HepG2 (cell line): ENCODE results near the gene SLC35B2. TPM values are rescaled to one million over a fixed set of nuclear protein-coding genes. Genes with fewer than 3 reads are reported as not detected.

ENCODE experiments used
- ARID5B ChIP-seq: IDR thresholded peaks from 2 replicates; pipeline ENCODE4 v1.4.0; 2020; ENCODE audit warnings: mild to moderate bottlenecking, missing genetic modification reagents
- ARNTL ChIP-seq: sonication (generic); formaldehyde crosslinking; IDR thresholded peaks from 2 replicates; pipeline ENCODE4 v1.4.0; 2020; ENCODE audit warnings: mild to moderate bottlenecking, missing genetic modification reagents
- ATF1 ChIP-seq: IDR thresholded peaks from 2 replicates; pipeline ENCODE4 v1.6.1; 2016; ENCODE audit warnings: mild to moderate bottlenecking, control low read depth
- E2F1 ChIP-seq: sonication (generic); formaldehyde crosslinking; IDR thresholded peaks from 2 replicates; pipeline ENCODE4 v1.5.0; 2020; ENCODE audit warnings: missing genetic modification reagents
- HIVEP1 ChIP-seq: sonication (generic); formaldehyde crosslinking; IDR thresholded peaks from 2 replicates; pipeline ENCODE4 v1.4.0; 2020; ENCODE audit warnings: mild to moderate bottlenecking, missing genetic modification reagents
- HNRNPLL ChIP-seq: fragments of 200-400 bp; formaldehyde crosslinking; IDR thresholded peaks from 2 replicates; pipeline ENCODE4 v1.6.1; 2017; ENCODE audit warnings: mild to moderate bottlenecking, low read depth, low read length; ENCODE audit not compliant: poor library complexity, severe bottlenecking
- HOMEZ ChIP-seq: IDR thresholded peaks from 2 replicates; pipeline ENCODE4 v1.6.1; 2016; ENCODE audit warnings: low read depth
- KLF11 ChIP-seq: IDR thresholded peaks from 2 replicates; pipeline ENCODE4 v1.6.1; 2016; ENCODE audit warnings: missing compliant biosample characterization
- RXRB ChIP-seq: IDR thresholded peaks from 2 replicates; pipeline ENCODE4 v1.6.1; 2016; ENCODE audit warnings: borderline replicate concordance, missing genetic modification reagents, missing compliant biosample characterization
- SRSF1 ChIP-seq: fragments of 200-400 bp; formaldehyde crosslinking; optimal IDR thresholded peaks from 2 replicates; pipeline ENCODE3; 2017; ENCODE audit warnings: mild to moderate bottlenecking, low read depth, low read length, moderate library complexity
- SRSF4 ChIP-seq: fragments of 200-400 bp; formaldehyde crosslinking; IDR thresholded peaks from one replicate; pipeline ENCODE4 v1.6.1; 2018; ENCODE audit warnings: mild to moderate bottlenecking, low read depth, low read length, moderate library complexity; ENCODE audit not compliant: poor library complexity, severe bottlenecking
- YEATS4 ChIP-seq: sonication (generic); formaldehyde crosslinking; IDR thresholded peaks from 2 replicates; pipeline ENCODE4 v1.4.0; 2020; ENCODE audit warnings: missing genetic modification reagents, borderline replicate concordance
- ZBTB43 ChIP-seq: sonication (generic); formaldehyde crosslinking; conservative IDR thresholded peaks from 2 replicates; pipeline ENCODE4 v1.4.0; 2020; ENCODE audit warnings: missing genetic modification reagents
- ZFY ChIP-seq: sonication (generic); formaldehyde crosslinking; IDR thresholded peaks from 2 replicates; pipeline ENCODE4 v1.4.0; 2020; ENCODE audit warnings: missing genetic modification reagents
- ZNF503 ChIP-seq: sonication (generic); formaldehyde crosslinking; IDR thresholded peaks from 2 replicates; pipeline ENCODE4 v1.4.0; 2020; ENCODE audit warnings: missing genetic modification reagents
- ZNF556 ChIP-seq: sonication (generic); formaldehyde crosslinking; IDR thresholded peaks from 2 replicates; pipeline ENCODE4 v1.4.0; 2020; ENCODE audit warnings: mild to moderate bottlenecking, missing genetic modification reagents, borderline replicate concordance
- polyA plus RNA-seq, 8 experiments: library from polyadenylated mRNA; depleted of rRNA in 3 of 8; stranded (reverse) in 7 of 8; unstranded in 1 of 8; fragments of >200 nt; fragmentation: Illumina TruSeq in 4 of 8; extraction: Trizol in 4 of 8; gene quantifications; 2 replicates each; pipeline versions ENCODE4 v1.2.1 to v1.2.3, GENCODE V29; 2011 to 2016; ENCODE audit warnings: low read depth in 4 of 8, missing spikeins in 1 of 8, mixed read lengths in 1 of 8; ENCODE audit not compliant: insufficient read depth in 1 of 8
- total RNA-seq, 5 experiments: library from RNA; depleted of rRNA; stranded (reverse); fragments of >200 nt; fragmentation: Illumina TruSeq; extraction: Trizol; gene quantifications; 2 replicates each; pipeline ENCODE4 v1.2.3, GENCODE V29; 2016; ENCODE audit warnings: low read depth in 1 of 5

The SLC35B2 gene
- total and polyA plus RNA-seq, 2 of the 13 experiments (the other 11 are each of a cell fraction or from before 2014, with no cell fraction given), result 61.1 to 148 TPM

- TF ChIP-seq ZNF503 (CRISPR knock-in tag), result peak; percentile 63; the same call in 1 of the 2 replicates
- TF ChIP-seq E2F1 (CRISPR knock-in tag), result peak; percentile 63; the same call in 1 of the 2 replicates
- no peak for TF ChIP-seq SRSF1
- TF ChIP-seq HOMEZ, result no peak
- peak; percentile 66 for TF ChIP-seq ARID5B
- TF ChIP-seq ATF1 (CRISPR knock-in tag), result no peak
- no peak for TF ChIP-seq SRSF4
- TF ChIP-seq ARNTL (CRISPR knock-in tag), result peak; percentile 98
- peak; percentile 91; the same call in 1 of the 2 replicates for TF ChIP-seq ZBTB43
- peak; percentile 84 for TF ChIP-seq HNRNPLL
- peak; percentile 91; the same call in 1 of the 2 replicates for TF ChIP-seq YEATS4 (CRISPR knock-in tag)
- TF ChIP-seq ZNF556 (CRISPR knock-in tag), result peak; percentile 24; the same call in 1 of the 2 replicates
- TF ChIP-seq ZFY, result peak; percentile 87
- no peak; the same call in 1 of the 2 replicates for TF ChIP-seq RXRB (CRISPR knock-in tag)
- peak; percentile 86; the same call in 1 of the 2 replicates for TF ChIP-seq HIVEP1
- TF ChIP-seq KLF11, result no peak
Observed at GRCh38 chr6:44223319-44224028, 33.9 kb downstream of the SLC35B2 start, which contains the start of gene SLC29A1 (continued).
